OCI-LY3 (cell line): ENCODE measurements around the gene CCDC78.

Experiments used
- EZH2phosphoT487 ChIP-seq: fragments of 200-600 bp; shearing (Covaris generic); IDR thresholded peaks from 2 replicates; pipeline ENCODE4 v1.6.1; 2018; ENCODE audit warnings: antibody characterized with exemption, mixed run types, low read depth
- TF ChIP-seq, protein P1 (sequence below): fragments of 200-600, 300-600 bp; sonication (generic); IDR thresholded peaks from 2 replicates; pipeline ENCODE4 v1.5.1; 2014; ENCODE audit warnings: antibody characterized with exemption, low read length, low read depth

DNA sequence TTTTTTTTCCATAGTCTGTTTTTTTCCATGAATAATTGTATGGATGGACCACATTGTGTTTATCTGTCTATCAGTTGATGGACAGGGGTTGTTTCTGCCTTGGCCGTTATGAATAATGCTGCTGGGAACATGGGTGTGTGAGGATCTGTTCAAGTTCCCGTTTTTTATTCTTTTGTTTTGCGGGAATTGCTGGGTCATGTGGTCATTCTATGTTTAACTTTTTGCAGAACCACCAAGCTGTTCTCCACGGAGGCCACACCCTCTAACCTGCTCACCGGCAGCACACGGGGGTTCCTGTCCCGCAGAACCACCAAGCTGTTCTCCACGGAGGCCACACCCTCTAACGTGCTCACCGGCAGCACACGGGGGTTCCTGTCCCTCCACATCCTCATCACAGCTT is 28.4 kb upstream of the CCDC78 start:
- TF ChIP-seq, protein P1, sequence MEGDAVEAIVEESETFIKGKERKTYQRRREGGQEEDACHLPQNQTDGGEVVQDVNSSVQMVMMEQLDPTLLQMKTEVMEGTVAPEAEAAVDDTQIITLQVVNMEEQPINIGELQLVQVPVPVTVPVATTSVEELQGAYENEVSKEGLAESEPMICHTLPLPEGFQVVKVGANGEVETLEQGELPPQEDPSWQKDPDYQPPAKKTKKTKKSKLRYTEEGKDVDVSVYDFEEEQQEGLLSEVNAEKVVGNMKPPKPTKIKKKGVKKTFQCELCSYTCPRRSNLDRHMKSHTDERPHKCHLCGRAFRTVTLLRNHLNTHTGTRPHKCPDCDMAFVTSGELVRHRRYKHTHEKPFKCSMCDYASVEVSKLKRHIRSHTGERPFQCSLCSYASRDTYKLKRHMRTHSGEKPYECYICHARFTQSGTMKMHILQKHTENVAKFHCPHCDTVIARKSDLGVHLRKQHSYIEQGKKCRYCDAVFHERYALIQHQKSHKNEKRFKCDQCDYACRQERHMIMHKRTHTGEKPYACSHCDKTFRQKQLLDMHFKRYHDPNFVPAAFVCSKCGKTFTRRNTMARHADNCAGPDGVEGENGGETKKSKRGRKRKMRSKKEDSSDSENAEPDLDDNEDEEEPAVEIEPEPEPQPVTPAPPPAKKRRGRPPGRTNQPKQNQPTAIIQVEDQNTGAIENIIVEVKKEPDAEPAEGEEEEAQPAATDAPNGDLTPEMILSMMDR, result no peak
- TF ChIP-seq EZH2phosphoT487, result no peak
